DMS53 treated with DMSO at 0.1 percent for 48 hours (cell line): Measurements from ENCODE around the gene ASB16.
A peak's percentile ranks its signal among the peaks of the same experiment; 100 is the strongest.
"Not testable (repeated sequence)": the region's sequence is repeated elsewhere in the genome, so short reads cannot be mapped to it uniquely, and the experiment has no call there.

Source experiments
- DNase-seq: peaks from one replicate; lab custom pipeline; 2025; ENCODE audit not compliant: unreplicated experiment; lab: John Stamatoyannopoulos, UW

The ASB16 gene

DNA sequence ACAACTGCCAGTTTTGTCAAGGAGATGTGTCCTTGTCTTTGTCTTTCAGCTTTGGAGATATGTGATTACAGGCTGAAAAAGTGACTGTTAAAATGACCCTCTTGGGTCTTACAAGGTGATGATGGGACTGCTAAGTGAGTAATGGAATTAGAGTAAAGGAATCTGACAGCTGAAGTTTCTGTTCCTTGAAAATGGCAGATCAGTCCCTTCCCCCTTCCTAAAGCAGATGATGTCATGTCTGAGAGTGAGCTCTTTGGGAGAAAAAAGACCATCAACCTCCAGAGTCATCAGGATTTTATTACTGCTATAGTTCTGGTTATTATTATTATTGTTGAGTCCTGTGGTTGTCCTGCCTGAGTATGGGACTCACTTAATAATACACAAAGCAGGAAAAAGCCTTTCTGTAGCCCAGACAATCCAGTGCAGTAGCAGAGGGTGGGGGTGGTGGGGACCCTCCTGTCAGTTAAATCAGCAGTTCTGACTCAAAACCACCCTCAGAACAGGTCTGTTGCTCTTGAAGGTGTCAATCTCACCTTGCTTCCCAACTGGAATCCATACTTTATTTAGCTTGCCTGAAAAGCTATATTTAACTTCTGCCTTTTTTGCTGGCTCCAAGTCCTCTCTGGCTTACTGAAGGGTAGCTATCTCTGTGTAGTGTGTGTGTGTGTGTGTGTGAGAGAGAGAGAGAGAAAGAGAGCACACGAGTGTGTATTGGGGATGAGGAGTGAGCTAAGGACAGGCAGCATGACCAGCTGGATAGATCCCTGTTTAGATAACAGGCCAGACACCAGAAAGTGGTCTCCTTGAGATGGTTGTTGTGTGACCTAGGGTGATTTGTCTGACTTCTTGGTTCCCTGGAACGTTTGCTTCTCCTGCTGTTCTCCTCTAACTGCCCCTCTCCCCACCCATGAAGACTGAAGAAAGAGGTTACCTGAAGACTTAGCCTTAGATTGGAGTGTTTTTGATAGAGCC is 23.8 kb upstream of the ASB16 start:
- no peak for DNase-seq

DNA sequence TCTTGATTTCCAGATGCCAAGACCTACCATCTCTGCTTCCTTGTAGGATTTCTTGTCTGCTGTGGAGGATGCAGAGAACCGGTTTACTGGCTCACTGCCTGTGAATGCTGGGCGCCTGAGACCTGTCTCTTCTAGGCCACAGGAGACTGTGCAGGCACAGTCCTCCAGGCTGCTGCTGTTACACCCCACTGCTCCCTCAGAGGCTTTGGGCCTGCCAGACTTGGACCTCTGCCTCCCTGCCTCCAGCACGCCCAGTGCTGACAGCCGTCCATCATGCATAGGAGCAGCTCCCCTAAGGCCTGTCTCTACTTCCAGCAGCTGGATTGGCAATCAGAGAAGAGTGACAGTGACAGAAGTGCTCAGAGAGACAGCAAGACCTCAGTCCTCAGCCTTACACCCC is 22.7 kb upstream of the ASB16 start:
- no peak for DNase-seq

DNA sequence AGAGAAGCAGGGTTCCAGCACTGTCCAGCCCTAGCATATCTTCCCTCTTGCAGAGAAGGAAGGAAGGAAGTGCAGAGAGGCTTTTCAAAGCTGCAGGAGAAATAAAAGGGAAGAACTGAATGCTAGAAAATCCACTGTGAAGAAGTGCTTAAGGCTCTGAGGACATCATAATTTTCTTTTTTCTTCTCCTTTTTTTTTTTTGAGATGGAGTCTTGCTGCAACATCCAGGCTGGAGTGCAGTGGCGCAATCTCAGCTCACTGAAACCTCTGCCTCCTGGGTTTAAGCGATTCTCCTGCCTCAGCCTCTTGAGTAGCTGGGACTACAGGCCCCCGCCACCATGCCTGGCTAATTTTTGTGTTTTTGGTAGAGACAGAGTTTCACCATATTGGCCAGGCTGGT is 21.4 kb upstream of the ASB16 start:
- not testable (repeated sequence) for DNase-seq

DNA sequence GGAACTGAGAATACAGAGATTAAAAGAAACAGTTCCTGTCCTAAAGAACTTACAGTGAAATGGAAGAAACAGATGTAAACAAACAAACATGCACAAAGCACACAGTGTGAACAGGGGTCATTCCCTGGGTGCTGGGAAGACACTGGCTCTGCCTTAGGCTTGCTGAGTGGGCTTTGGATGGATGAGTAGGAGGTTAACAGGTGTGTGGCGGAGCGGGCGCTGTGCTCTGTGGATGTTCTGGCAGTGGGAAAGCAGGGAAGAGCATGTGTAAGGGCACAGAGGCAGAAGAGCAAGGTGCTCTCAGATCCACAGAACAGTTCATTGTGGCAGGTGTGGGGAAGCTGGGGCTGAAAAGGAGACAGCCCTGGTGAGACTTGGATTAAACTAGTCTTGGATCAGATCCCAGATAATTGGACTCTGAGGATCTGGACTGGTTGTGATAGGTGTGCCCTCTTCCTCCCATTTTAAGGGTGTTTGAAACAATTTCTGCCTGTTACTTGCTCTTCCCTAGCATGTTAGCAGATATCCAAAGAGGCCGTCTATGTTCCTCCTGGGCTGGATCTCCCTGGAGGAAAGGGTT is 20.7 kb upstream of the ASB16 start:
- DNase-seq: no peak

DNA sequence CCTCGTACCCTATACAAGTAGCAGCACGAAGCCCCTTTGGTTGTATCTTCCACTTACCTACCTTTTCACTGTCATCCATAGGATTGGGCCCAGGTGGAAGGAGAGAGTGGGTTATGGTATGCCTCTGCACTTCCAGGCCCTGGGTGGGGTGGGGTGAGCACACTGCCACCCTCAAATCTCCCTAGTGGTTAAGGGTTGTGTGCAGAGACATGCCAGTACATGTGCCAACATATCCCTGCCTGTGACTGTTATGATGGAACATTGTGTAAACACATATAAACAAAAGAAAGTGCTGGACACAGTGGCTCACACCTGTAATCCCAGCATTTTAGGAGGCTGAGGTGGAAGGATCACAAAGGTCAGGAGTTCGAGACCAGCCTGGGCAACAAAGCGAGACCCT is 17.6 kb upstream of the ASB16 start:
- no peak for DNase-seq

DNA sequence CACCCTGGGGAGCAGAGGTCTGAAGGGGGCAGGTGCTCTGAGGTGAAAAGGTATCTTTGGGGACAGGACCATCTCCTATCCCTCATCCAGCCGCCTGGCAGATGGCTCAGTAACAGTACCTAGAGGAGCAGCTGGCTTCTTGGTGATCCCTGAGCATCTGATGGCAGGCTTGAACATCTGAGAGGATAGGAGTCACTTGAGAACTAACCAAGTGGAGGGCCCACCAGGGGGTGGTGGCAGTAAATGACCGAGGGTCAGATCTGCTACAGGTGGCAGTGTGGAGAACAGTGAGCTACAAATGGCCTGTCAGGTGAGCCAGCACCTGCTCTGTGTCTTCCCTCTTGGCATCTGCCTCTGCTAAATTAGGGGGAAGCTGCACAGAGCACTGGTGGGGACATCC is 15.0 kb upstream of the ASB16 start:
- no peak for DNase-seq

DNA sequence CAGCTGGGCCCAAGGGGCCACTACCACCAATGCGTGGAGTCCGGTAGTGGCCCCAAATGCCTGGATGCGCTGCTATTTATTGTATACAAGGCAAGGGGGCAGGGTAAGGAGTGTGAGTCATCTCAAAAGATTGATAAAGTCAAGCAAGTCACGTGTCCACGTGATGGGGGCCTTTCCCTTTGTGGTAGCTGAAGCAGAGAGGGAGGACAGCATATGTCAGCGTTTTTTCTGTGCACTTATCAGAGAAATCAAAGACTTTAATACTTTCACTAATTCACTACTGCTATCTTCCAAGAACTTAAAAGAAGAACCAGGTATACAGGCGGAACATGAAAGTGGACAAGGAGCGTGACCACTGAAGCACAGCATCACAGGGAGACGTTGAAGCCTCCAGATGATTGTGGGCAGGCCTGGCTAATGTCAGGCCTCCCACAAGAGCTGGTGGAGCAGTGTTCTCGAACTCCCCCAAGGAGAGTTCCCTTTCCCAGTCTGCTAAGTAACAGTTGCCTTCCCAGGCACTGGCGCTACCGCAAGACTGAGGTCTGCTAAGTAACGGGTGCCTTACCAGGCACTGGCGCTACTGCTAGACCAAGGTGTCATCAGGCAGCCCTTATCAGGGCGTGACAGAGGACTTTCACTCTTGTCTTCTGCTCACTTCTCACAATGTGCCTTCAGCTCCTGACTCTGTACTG is 10.8 kb upstream of the ASB16 start:
- DNase-seq: no peak

DNA sequence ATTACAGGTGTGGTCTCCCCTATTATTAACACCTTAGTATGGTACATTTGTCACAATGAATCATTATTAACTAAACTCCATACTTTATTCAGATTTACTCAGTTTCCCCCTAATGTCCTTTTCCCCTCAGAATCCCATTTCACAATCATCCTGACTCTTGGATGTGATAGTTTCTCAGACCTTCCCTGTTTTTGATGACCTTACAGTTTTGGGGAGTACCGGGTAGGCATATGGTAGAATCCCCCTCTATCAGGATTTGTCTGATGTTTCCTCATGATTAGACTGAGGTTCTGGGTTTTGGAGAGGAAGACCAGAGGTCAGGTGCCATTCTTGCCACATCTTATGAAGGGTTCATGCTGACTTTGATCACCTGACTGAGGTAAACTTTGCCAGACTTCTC is 6.0 kb upstream of the ASB16 start:
- DNase-seq: no peak

DNA sequence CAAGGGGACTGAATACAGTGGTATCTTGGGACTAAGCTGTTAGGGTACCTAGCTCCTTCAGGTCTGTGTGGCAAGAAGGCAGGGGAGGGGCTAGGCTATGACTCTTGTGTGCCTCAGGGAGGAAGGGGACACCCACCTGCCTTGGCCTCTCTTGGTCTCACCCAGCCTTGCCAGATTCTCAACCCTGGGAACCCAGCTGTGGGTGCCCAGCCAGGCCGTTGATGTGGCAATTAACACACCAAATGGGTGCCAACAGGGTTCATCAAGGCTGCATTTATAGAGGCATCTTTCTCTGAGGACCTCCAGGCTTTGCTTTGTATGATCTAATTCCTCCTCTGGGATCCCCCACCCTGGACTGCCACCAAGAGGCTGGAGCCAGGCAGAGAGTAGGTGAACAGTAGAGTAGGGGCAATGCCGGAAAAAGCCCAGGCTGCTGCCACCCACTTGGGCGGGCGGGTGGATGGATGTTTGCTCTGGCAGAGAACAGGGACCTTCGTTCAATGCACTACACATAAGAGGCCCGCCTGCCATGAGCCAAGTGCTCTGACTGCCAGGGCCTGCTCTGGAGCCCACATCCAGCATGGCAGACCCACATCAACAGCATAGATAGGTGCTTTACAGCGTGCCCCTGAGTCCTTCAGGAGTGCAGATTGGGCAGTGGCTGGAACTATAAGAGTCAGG is 3.2 kb upstream of the ASB16 start:
- DNase-seq: no peak

DNA sequence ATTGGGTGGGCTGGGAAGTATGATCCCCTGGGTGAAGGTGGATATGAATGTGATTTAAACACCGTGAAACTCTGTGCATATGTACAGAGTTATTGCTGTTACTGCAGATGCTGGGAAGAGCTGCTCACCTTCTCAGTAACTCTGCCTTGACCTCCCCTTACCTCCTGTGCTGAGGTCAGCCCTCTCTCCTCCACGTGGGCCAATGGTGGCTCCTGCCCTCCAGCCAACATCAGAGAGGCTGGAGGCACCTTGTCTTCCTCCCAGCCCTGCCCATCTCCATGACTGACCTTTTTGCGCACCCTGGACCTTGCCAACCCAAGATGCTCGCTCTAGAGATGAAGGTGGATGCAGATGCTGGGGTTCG is 387 bp upstream of the ASB16 start:
- no peak for DNase-seq

DNA sequence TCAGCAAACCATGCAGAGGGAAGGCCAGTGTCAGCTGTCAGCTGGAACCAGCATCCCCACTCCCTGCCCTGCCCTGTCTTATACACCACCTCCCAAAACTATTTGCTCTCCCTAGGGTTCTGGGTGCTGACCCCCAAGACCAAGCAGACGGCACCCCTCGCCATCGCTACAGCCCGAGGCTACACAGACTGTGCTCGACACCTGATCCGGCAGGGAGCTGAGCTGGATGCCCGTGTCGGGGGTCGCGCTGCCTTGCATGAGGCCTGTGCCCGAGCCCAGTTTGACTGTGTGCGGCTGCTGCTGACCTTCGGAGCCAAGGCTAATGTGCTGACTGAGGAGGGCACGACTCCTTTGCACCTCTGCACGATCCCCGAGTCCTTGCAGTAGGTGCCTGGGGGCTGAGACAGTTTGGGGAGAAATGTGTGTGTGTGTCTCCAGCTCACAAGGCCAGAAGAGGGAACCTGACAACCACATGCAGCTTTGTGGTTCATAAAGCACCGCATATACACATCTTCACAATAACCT is 1.5 kb downstream of the ASB16 start:
- no peak for DNase-seq

DNA sequence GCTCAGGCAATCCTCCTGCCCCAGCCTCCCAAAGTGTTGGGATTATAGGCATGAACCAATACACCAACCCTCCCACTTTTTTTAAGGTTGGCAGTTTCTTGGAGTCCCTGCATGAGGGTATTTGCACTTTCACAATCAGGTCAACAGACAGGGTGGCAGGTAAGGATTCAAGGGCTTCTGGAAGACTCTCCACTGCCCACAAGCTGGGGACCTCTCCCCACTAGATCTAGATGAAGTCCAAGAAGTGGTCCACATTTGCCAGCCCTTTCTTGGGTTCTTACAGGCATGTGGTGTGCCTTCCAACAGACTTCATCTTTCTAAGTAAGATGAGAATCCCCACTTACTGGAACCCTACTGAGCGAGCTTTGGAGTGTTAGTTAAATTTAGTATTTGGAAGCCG is 3.9 kb downstream of the ASB16 start:
- DNase-seq: no peak

DNA sequence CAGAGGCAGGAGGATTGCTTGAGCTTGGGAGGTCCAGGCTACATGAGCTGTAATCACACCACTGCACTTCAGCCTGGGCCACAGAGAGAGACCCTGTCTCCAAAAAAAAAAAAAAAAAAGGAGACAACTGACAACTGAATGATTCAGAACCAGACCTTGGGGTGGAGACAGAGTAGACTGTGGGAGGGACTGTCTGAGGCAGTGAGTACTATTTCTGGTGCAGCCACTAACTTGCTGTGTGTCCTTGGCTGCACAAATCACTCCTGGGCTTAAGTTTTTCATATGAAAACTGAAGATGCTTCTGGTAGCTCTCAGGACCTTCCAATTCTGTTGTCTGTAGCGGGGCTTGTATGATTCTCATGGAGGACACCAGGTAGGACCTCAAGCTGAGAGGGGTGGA is 5.8 kb downstream of the ASB16 start:
- DNase-seq: no peak

DNA sequence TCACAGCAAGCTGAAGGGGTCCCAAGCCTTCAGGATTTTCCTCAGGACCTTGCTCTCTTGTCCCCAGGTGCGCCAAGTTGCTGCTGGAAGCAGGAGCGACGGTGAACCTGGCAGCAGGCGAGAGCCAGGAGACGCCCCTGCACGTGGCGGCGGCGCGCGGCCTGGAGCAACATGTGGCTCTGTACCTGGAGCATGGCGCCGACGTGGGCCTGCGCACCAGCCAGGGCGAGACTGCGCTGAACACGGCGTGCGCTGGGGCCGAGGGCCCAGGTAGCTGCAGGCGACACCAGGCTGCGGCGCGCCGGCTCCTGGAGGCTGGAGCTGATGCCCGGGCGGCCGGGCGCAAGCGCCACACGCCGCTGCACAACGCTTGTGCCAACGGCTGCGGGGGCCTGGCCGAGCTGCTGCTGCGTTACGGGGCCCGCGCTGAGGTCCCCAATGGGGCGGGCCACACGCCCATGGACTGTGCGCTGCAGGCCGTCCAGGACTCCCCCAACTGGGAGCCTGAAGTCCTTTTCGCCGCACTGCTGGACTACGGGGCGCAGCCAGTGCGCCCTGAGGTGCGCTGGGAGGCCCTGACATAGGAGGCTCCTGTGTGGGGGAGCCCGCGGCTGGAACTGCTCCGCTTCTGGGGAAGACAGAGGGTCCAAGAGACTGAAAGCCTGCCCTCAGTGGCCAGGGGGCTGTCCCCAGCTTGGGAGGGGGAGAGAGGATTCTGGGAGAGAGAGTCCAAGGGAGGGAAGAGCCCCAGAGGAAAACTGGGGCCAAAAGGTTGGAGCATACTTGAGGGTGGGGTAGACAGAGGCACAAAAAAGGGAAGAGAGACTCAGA is 6.4 kb downstream of the ASB16 start:
- no peak for DNase-seq

DNA sequence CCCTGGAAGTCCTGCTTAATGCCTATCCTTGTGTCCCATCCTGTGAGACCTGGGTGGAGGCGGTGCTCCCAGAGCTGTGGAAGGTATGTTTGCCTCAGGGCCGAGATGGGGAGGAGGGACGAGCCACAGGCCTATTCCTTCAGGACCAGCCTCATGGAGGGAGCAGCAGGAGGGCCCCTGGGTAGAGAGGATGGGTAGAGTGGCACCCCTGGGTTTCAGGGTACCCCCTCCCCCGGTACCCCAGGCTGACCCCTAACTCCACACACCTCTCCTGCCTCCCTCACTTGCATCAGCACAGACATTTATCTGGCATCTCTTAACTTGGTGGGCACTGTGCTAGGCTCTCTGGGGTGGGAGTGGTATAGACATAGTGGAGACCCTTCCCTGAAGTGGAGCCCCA is 7.1 kb downstream of the ASB16 start:
- no peak for DNase-seq

DNA sequence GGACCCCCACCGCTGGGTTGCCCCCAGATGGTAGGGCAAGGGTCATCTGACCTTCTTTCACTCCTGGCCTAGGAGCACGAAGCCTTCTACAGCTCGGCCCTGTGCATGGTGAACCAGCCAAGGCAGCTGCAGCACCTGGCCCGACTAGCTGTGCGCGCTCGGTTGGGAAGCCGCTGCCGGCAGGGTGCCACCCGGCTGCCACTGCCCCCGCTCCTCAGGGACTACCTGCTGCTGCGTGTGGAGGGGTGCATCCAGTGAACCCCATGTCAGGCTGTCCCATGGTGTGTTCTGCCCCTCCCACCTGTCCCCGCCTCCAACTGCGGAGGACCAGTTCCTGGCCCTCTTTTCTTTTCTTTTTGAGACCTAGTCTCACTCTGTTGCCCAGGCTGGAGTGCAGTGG is 7.6 kb downstream of the ASB16 start:
- DNase-seq: no peak

DNA sequence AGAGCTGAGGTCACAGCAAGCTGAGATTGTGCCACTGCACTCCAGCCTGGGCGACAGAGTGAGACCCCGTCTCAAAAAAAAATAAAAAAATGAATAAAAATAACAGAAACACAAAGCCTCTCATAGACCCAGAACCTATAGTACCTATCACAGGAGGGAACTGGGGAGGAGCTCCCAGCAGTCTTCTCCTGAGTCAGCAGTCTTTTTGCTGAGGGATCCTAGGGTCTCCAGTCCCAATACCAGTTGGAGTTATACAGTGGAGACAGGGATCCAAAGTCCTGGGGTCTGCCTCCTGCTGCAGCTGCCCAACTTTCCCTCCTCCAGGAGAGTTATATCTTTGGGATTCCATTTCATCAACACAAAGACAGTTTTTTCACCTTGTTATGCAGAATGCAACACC is 12.5 kb downstream of the ASB16 start:
- no peak for DNase-seq

DNA sequence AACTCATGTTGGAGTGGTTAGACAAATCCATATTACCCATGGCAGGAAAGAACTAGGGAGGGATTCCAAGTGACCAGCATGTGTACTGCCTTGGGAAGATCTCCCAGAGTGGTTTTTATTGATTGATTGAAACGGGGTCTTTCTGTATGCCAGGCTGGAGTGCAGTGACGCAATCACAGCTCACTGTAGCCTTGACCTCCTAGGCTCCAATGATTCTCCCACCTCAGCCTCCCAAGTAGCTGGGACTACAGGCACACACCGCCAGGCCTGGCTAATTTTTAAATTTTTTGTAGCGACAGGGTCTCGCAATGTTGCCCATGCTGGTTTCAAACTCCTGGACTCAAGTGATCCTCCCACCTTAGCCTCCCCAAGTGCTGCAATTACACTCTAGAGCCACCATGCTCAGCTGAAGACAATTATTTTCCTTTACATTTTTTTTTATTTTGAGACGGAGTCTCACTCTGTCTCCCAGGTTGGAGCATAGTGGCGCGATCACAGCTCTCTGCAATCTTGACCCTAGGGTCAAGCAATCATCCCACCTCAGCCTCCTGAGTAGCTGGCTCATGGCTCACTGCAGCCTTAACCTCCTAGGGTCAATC is 13.8 kb downstream of the ASB16 start:
- no peak for DNase-seq

DNA sequence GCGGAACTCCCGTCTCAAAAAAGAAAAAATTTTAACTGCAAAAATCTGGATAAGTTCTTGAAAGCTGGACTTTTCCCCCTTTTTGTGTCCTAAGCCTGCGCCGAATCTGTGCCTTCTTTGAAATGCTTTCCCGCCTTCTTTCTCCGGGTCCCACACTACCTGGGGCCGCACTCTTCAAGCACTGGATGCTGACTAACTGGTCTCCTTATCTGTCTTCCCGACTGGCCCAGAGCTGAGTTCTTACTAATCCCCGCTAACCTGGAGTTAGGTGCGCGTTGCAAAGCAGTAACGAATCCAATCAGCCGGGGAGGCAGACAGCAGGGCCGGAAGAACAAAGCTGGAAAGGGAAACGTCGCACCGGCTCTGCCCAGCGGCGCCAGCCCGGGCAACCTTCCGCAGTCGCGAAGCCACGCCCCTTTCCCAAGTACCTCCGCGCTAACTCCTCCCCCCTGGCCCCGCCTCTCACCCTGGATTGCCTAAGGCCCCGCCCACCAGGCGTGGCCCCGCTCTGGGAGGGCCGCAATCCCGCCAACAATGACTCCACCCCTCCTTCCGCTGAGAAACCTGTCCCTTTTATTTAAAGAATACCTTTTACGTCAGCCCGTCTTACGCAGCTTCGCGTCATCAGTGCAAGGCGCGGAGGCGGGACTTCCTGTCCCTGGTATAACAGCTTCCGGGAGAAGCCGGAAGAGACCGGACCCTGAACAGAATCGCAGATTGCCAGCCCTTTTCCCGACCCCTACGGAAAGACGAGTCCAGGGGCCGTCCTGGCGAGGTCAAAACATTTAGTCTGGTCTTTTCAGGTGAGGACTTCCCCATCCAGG is 16.0 kb downstream of the ASB16 start, which contains the start of gene TMUB2:
Gene TMUB2, plus strand, starts transcription at position 666 of the 824 bp plus-strand sequence. CDS start 737 bp downstream, outside the sequence.
- DNase-seq: peak; percentile 99
